WTC11 (cell line): ENCODE results near the gene IGFN1. TPM values are rescaled to one million over a fixed set of nuclear protein-coding genes. Genes with fewer than 3 reads are reported as not detected.
"Not testable (repeated sequence)": the region's sequence is repeated elsewhere in the genome, so short reads cannot be mapped to it uniquely, and the experiment has no call there.

Source experiments
- ATAC-seq: fragments of 200-7000 bp; cut with Tn5 transposase; 2 replicates; pipeline ENCODE4 v1.10.0; 2021; ENCODE audit warnings: mild to moderate bottlenecking, moderate library complexity
- CTCF ChIA-PET: fragments of 300-600 bp; sonication (Branson Sonifier 250); formaldehyde crosslinking; loops from one replicate; lab custom pipeline; 2021; ENCODE audit warnings: antibody characterized with exemption; lab: Charles Lee
- POLR2A ChIA-PET: fragments of 350-600 bp; sonication (Branson Sonifier 250); formaldehyde crosslinking; loops from one replicate; lab custom pipeline; 2021; ENCODE audit warnings: antibody characterized with exemption; lab: Charles Lee
- DNase-seq: peaks from one replicate; pipeline ENCODE4 v3.0.0; 2021; ENCODE audit warnings: low spot score
- H3K27ac Mint-ChIP-seq: 2 replicates; pipeline ENCODE4 v1.8.0; 2021; ENCODE audit warnings: mixed read lengths
- H3K27me3 Mint-ChIP-seq: 2 replicates; pipeline ENCODE4 v1.8.0; 2021; ENCODE audit warnings: low read depth, mild to moderate bottlenecking, moderate library complexity, mixed read lengths
- H3K36me3 Mint-ChIP-seq: 2 replicates; pipeline ENCODE4 v1.8.0; 2021; ENCODE audit warnings: mixed read lengths
- H3K4me1 Mint-ChIP-seq: 2 replicates; pipeline ENCODE4 v1.8.0; 2022; ENCODE audit warnings: mixed read lengths
- H3K4me3 Mint-ChIP-seq: 2 replicates; pipeline ENCODE4 v1.8.0; 2021; ENCODE audit warnings: mild to moderate bottlenecking, moderate library complexity, mixed read lengths
- H3K9me3 Mint-ChIP-seq: 2 replicates; pipeline ENCODE4 v1.8.0; 2021; ENCODE audit warnings: mixed read lengths
- ARID4B ChIP-seq: sonication (generic); formaldehyde crosslinking; IDR thresholded peaks from 2 replicates; pipeline ENCODE4 v1.8.0; 2023; ENCODE audit warnings: missing genetic modification reagents, mild to moderate bottlenecking, borderline replicate concordance
- ATF1 ChIP-seq: sonication (generic); formaldehyde crosslinking; IDR thresholded peaks from 2 replicates; pipeline ENCODE4 v1.8.1; 2023; ENCODE audit warnings: mild to moderate bottlenecking, moderate library complexity, missing genetic modification reagents
- ATF2 ChIP-seq: sonication (generic); formaldehyde crosslinking; IDR thresholded peaks from 2 replicates; pipeline ENCODE4 v1.8.1; 2022; ENCODE audit warnings: low read depth, missing genetic modification reagents, borderline replicate concordance
- IRF2 ChIP-seq: sonication (generic); formaldehyde crosslinking; IDR thresholded peaks from 2 replicates; pipeline ENCODE4 v1.8.0; 2022; ENCODE audit warnings: low read depth, missing genetic modification reagents, borderline replicate concordance
- OVOL2 ChIP-seq: fragments of 250-450 bp; sonication (Bioruptor Pico); IDR thresholded peaks from 2 replicates; pipeline ENCODE4 v1.9.0; 2021; ENCODE audit warnings: mild to moderate bottlenecking, borderline replicate concordance
- PRRX2 ChIP-seq: fragments of 250-450 bp; sonication (Bioruptor Pico); IDR thresholded peaks from 2 replicates; pipeline ENCODE4 v1.8.0; 2021; ENCODE audit warnings: mild to moderate bottlenecking
- SMAD3 ChIP-seq: sonication (generic); formaldehyde crosslinking; IDR thresholded peaks from 2 replicates; pipeline ENCODE4 v1.8.0; 2022; ENCODE audit warnings: missing genetic modification reagents, mild to moderate bottlenecking, borderline replicate concordance
- USF2 ChIP-seq: sonication (generic); formaldehyde crosslinking; IDR thresholded peaks from 2 replicates; pipeline ENCODE4 v1.8.1; 2023; ENCODE audit warnings: mild to moderate bottlenecking, missing genetic modification reagents, moderate library complexity
- ZMAT4 ChIP-seq: fragments of 250-450 bp; sonication (Bioruptor Pico); IDR thresholded peaks from 2 replicates; pipeline ENCODE4 v1.9.0; 2021; ENCODE audit warnings: mild to moderate bottlenecking
- ZNF396 ChIP-seq: fragments of 250-450 bp; sonication (Bioruptor Pico); IDR thresholded peaks from 2 replicates; pipeline ENCODE4 v1.8.0; 2021; ENCODE audit warnings: mild to moderate bottlenecking, moderate library complexity, borderline replicate concordance
- ZNF416 ChIP-seq: fragments of 250-450 bp; sonication (Bioruptor Pico); IDR thresholded peaks from 2 replicates; pipeline ENCODE4 v1.9.0; 2021; ENCODE audit warnings: mild to moderate bottlenecking, inconsistent platforms
- ZNF425 ChIP-seq: fragments of 250-450 bp; sonication (Bioruptor Pico); conservative IDR thresholded peaks from 2 replicates; pipeline ENCODE4 v1.9.0; 2021; ENCODE audit warnings: mild to moderate bottlenecking
- total RNA-seq: library from RNA; stranded (reverse); gene quantifications from 3 replicates; pipeline ENCODE4 v1.2.3, GENCODE V29; 2021
- TF ChIP-seq, protein P1 (sequence below): sonication (generic); formaldehyde crosslinking; IDR thresholded peaks from 2 replicates; pipeline ENCODE4 v1.8.1; 2022; ENCODE audit warnings: missing genetic modification reagents, borderline replicate concordance

The IGFN1 gene
- total RNA-seq, 1 experiment from 2014 or later, result 0.11 TPM

DNA sequence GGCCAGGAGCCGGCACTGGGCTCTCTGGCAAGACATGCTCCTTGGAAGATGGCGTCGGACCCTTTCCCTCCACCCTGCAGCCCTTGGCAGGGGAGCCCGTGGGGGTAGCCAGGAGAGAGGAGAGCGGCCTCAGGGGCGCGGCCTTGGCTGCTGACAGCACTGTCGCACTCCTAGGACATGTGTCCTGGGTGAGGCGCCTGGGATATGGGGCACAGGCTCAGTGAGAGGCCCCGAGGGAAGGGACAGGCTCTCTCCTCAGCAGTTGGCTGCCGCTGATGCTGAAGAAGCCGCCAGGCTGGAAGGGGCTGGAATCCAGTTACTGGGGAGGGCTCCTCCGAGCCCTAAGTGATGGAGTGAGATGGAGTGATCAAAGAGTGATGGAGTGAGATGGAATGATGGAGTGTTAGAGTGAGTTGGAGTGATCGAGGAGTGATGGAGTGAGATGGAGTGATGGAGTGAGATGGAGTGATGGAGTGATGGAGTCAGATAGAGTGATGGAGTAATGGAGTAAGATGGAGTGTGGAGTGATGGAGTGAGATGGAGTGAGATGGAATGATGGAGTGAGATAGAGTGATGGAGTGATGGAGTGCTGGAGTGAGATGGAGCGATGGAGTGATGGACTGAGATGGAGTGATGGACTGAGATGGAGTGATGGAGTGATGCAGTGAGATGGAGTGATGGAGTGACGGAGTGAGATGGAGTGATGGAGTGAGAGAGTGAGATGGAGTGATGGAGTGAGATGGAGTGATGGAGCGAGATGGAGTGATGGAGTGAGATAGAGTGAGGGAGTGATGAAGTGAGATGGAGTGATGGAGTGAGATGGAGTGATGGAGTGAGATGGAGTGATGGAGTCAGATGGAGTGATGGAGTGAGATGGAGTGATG is 65.1 kb downstream of the IGFN1 start:
- Mint-ChIP-seq H3K4me1 (peaks cover 13% of the 10 kb centered on the region), H3K27me3 (peaks cover 3% of the 10 kb centered on the region), H3K4me3 (no peak overlapping the region), H3K9me3 (no peaks in the 10 kb centered on the region), H3K27ac (no peak overlapping the region), H3K36me3 (no peaks in the 10 kb centered on the region)
- ChIA-PET CTCF (interaction anchor here (1.1 to 2.4 kb wide), 6 partner anchors 33 to 180 kb away, joined by 3 to 59 read pairs (median 7); no protein-coding TSS in a partner anchor), POLR2A (no interaction called here)
- ATAC-seq (no peak), DNase-seq (no peak)
- TF ChIP-seq ATF1 (CRISPR knock-in tag), result no peak
- TF ChIP-seq SMAD3, result no peak
- TF ChIP-seq ZNF425 (CRISPR knock-in tag), result no peak
- TF ChIP-seq ATF2 (CRISPR knock-in tag), result no peak
- no peak for TF ChIP-seq OVOL2
- no peak for TF ChIP-seq ZMAT4 (CRISPR knock-in tag)
- no peak for TF ChIP-seq PRRX2 (CRISPR knock-in tag)
- TF ChIP-seq, protein P1, sequence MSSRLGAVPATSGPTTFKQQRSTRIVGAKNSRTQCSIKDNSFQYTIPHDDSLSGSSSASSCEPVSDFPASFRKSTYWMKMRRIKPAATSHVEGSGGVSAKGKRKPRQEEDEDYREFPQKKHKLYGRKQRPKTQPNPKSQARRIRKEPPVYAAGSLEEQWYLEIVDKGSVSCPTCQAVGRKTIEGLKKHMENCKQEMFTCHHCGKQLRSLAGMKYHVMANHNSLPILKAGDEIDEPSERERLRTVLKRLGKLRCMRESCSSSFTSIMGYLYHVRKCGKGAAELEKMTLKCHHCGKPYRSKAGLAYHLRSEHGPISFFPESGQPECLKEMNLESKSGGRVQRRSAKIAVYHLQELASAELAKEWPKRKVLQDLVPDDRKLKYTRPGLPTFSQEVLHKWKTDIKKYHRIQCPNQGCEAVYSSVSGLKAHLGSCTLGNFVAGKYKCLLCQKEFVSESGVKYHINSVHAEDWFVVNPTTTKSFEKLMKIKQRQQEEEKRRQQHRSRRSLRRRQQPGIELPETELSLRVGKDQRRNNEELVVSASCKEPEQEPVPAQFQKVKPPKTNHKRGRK (CRISPR knock-in tag), result no peak
- no peak for TF ChIP-seq USF2 (CRISPR knock-in tag)
- TF ChIP-seq ZNF416, result no peak
- no peak for TF ChIP-seq IRF2 (CRISPR knock-in tag)
- TF ChIP-seq ARID4B (CRISPR knock-in tag), result no peak
- TF ChIP-seq ZNF396 (CRISPR knock-in tag), result no peak

GRCh38 chr1:201258132-201258531 is 67.5 kb downstream of the IGFN1 start:
- not testable (repeated sequence) for H3K27ac Mint-ChIP-seq, DNase-seq, H3K4me3 Mint-ChIP-seq, H3K36me3 Mint-ChIP-seq, H3K9me3 Mint-ChIP-seq, ATAC-seq
- ChIA-PET CTCF (interaction anchor here (1.9 to 2.6 kb wide), 2 partner anchors 25 to 118 kb away, joined by 10 to 23 read pairs; partner anchors contain the start of gene PKP1), POLR2A (interaction anchor here (0.6 kb wide), 1 partner anchor 104 kb away, joined by 3 read pairs; no protein-coding TSS in a partner anchor)
- Mint-ChIP-seq H3K27me3 (peaks cover 11% of the 10 kb centered on the region), H3K4me1 (peaks cover 14% of the 10 kb centered on the region)
